Measurements from ENCODE around the gene AP3M1.

GRCh38 chr10:74117738-74118137 lies 32.9 kb downstream of the AP3M1 start:
- TF ChIP-seq CTCF (IDR thresholded peaks at IDR 0.05) (no peak), POLR2A (IDR thresholded peaks at IDR 0.05) (no peak)

Data from thyroid gland (tissue), 4 donors.